NB4 (cell line): ENCODE measurements around the gene SIPA1.

Experiments
- POLR2A ChIP-seq: IDR thresholded peaks from 2 replicates; pipeline ENCODE4 v1.6.1; 2011; ENCODE audit warnings: mild to moderate bottlenecking; ENCODE audit not compliant: insufficient read length; ENCODE audit errors: extremely low read depth
- TF ChIP-seq, protein P1 (sequence below): IDR thresholded peaks from one replicate; pipeline ENCODE4 v1.5.1; 2012; ENCODE audit warnings: low read depth, low read length

DNA sequence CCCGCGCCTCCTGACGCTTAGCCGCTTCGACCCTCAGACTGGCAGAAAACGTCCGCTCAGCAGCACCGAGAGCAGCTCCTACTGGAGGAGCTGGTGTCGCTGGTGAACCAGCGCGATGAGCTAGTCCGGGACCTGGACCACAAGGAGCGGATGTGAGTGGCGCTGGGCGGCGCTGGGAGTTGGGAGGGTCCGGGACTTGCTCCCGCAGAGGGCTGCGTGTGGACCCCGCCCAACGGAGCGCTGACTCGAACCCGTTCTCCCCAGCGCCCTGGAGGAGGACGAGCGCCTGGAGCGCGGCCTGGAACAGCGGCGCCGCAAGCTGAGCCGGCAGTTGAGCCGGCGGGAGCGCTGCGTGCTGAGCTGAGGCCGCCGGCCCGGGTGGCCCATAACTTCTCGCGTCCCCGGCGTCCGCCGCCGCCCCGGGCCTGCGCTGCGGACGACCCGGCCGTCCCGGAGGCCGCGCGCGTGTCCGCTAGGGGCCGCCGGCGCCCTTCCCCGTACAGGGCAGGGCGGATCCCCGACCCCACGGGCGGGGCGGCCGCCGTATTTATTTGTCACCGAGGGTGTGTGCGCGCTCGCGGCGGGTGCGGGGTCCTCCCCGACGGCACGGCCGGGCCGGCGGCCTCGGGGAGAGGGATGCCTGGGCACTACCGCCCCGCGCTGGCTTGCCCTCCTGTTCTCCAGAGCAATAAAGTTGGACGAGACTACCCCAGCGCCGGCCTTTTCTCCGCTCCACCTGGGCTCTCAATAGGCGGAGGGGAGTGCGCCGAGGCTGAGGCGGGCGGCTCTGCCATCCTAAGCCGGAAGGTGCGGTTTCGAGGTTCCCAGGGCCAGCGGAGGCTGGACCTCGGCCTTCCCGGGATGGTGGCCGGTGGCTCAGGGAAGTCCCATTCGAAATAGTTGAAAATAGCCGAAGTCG, 45.7 kb upstream of the SIPA1 start:
- TF ChIP-seq, protein P1, sequence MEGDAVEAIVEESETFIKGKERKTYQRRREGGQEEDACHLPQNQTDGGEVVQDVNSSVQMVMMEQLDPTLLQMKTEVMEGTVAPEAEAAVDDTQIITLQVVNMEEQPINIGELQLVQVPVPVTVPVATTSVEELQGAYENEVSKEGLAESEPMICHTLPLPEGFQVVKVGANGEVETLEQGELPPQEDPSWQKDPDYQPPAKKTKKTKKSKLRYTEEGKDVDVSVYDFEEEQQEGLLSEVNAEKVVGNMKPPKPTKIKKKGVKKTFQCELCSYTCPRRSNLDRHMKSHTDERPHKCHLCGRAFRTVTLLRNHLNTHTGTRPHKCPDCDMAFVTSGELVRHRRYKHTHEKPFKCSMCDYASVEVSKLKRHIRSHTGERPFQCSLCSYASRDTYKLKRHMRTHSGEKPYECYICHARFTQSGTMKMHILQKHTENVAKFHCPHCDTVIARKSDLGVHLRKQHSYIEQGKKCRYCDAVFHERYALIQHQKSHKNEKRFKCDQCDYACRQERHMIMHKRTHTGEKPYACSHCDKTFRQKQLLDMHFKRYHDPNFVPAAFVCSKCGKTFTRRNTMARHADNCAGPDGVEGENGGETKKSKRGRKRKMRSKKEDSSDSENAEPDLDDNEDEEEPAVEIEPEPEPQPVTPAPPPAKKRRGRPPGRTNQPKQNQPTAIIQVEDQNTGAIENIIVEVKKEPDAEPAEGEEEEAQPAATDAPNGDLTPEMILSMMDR = no peak
- TF ChIP-seq POLR2A = no peak
